Measurements from ENCODE around the gene IVD.

DNA sequence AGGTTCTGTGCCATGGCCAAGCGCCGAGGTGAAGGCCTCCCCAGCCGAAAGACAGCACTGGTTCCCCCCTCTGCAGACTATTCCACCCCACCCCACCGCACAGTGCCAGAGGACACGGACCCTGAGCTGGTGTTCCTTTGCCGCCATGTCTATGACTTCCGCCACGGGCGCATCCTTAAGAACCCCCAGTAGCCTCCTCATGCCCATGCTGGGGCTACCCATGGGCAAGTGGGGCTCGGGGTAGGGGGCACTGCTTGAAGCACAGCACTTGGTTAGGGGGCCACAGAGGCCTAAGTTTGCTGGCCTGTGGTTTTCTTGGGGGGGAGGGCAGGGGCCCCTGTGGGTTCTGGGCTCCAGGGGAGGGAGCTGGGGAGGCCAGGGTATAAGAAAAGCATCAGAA is 60.3 kb downstream of the IVD start:
- TF ChIP-seq CTCF (IDR thresholded peaks at IDR 0.05) = no peak
- no peak for TF ChIP-seq EZH2 (IDR thresholded peaks at IDR 0.05; ENCODE audit: borderline replicate concordance, insufficient read depth, low read depth, low read length, poor library complexity, severe bottlenecking)
